Tibial artery (tissue), 4 donors: ENCODE data around the gene CDADC1.
"Not testable (repeated sequence)": the region's sequence is repeated elsewhere in the genome, so short reads cannot be mapped to it uniquely, and the experiment has no call there.

Experiments
- DNase-seq, 2 donors: peaks; one replicate each; pipeline ENCODE4 v3.0.0-alpha.2; 2019
- H3K27ac ChIP-seq, 2 donors: fragments of 200-600 bp; sonication (generic) in 1 of 2; 1 replicate in 1 of 2; 2 replicates in 1 of 2; pipeline ENCODE4 v1.5.1; 2018 to 2019; ENCODE audit warnings: mild to moderate bottlenecking in 1 of 2
- H3K27me3 ChIP-seq, 2 donors: fragments of 200-600 bp; sonication (generic) in 1 of 2; one replicate each; pipeline versions ENCODE4 v1.5.1 to v1.6.0; 2016 to 2019
- H3K36me3 ChIP-seq, 3 donors: fragments of 200-600 bp; sonication (generic) in 2 of 3; one replicate each; pipeline ENCODE4 v1.5.1; 2016 to 2019; ENCODE audit warnings: mild to moderate bottlenecking in 2 of 3
- H3K4me1 ChIP-seq, 4 donors: fragments of 200-600 bp; sonication (generic) in 2 of 4; 1 replicate in 3 of 4; 2 replicates in 1 of 4; pipeline ENCODE4 v1.5.1; 2016 to 2019
- H3K4me3 ChIP-seq, 2 donors: fragments of 200-600 bp; sonication (generic) in 1 of 2; 1 replicate in 1 of 2; 2 replicates in 1 of 2; pipeline ENCODE4 v1.5.1; 2018 to 2019; ENCODE audit warnings: mild to moderate bottlenecking in 2 of 2
- H3K9me3 ChIP-seq, 3 donors: fragments of 200-600 bp; sonication (generic) in 1 of 3; one replicate each; pipeline ENCODE4 v1.5.1; 2016 to 2019
- intact Hi-C: fragments of 100-400 bp; cut with DNase I; formaldehyde crosslinking; loops from one replicate; pipeline ENCODE4 v1.15.0; 2023; ENCODE audit warnings: low total_unique reads
- TF ChIP-seq, protein P1 (sequence below), 2 experiments: fragments of 200-600 bp in 1 of 2; fragments of 450-650 bp in 1 of 2; IDR thresholded peaks; one replicate each; pipeline ENCODE4 v1.5.1; 2017 to 2019; ENCODE audit warnings: antibody characterized with exemption in 2 of 2, mild to moderate bottlenecking in 1 of 2, moderate library complexity in 1 of 2

The CDADC1 gene

DNA sequence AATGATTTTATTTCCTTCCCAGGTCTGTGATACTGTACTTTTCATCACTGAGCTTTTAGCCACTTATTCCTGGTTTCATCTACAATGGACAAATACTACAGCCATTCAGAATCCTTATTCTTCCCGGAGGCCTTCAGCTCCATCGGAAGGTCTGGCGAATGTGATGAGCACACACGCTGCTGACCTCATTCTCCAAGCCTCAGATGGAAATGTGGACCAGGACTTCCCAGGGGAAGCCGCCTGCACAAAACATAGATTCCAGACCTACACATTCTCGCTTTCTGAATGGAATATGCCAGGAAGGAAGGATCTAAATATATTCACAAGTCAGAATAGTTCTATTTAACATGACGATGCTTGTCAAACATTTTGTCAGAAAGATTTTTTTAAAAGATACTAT lies 75.6 kb downstream of the CDADC1 start:
- no peaks in the 10 kb centered on the region for H3K9me3 ChIP-seq
- H3K27ac ChIP-seq: no peak overlapping the region
- TF ChIP-seq, protein P1, sequence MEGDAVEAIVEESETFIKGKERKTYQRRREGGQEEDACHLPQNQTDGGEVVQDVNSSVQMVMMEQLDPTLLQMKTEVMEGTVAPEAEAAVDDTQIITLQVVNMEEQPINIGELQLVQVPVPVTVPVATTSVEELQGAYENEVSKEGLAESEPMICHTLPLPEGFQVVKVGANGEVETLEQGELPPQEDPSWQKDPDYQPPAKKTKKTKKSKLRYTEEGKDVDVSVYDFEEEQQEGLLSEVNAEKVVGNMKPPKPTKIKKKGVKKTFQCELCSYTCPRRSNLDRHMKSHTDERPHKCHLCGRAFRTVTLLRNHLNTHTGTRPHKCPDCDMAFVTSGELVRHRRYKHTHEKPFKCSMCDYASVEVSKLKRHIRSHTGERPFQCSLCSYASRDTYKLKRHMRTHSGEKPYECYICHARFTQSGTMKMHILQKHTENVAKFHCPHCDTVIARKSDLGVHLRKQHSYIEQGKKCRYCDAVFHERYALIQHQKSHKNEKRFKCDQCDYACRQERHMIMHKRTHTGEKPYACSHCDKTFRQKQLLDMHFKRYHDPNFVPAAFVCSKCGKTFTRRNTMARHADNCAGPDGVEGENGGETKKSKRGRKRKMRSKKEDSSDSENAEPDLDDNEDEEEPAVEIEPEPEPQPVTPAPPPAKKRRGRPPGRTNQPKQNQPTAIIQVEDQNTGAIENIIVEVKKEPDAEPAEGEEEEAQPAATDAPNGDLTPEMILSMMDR (IDR thresholded peaks at IDR 0.05): no peak
- H3K4me1 ChIP-seq: peaks cover 0 to 41% (median 14%) of the 10 kb centered on the region in 4 donors
- peaks cover 0 to 24% (median 0%) of the 10 kb centered on the region in 3 donors for H3K36me3 ChIP-seq
- no peak for DNase-seq
- H3K4me3 ChIP-seq: no peak overlapping the region
- intact Hi-C loops: no loop called here
- no peaks in the 10 kb centered on the region for H3K27me3 ChIP-seq

DNA sequence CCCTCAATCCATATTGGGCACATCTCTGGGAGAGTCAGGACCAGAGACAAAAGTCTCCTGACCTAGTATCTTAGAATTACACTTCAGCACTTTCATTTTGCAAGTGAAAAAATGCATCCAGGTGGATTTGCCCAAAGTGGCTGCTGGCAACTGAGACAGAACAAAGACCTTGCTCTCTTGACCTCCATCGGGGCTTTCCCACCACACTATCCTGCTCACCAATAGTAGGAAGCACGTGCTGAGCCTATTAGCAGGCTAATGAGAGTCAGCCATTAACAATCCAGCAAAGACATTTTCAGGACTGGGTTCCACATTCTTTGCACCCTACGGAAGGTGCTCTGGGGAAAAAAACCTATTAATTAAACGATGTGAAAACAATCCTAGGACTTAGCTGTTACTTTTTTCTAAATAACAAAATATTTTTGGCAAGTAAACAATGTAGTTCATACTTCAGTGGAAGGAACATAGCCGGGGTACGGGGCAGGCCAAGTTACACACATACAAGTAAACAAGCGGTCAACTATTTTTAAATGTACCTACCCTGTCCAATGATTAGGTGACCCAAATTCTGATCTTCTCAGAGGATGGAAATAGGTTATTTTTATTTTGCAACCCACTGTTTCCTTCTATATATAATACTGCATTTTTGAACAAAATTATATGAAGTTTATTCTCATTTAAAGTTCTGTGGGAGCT lies 78.6 kb downstream of the CDADC1 start:
- Histone ChIP-seq H3K27me3 (no peaks in the 10 kb centered on the region), H3K9me3 (no peaks in the 10 kb centered on the region), H3K36me3 (peaks cover 0 to 25% (median 5%) of the 10 kb centered on the region in 3 donors), H3K4me3 (peak overlapping the region in 1 of 2 donors; percentile 9), H3K4me1 (peaks cover 0 to 33% (median 6%) of the 10 kb centered on the region in 4 donors), H3K27ac (peak overlapping the region; percentile 71 to 78)
- DNase-seq: no peak
- TF ChIP-seq, protein P1 (IDR thresholded peaks at IDR 0.05): no peak
- intact Hi-C loops: no loop called here

DNA sequence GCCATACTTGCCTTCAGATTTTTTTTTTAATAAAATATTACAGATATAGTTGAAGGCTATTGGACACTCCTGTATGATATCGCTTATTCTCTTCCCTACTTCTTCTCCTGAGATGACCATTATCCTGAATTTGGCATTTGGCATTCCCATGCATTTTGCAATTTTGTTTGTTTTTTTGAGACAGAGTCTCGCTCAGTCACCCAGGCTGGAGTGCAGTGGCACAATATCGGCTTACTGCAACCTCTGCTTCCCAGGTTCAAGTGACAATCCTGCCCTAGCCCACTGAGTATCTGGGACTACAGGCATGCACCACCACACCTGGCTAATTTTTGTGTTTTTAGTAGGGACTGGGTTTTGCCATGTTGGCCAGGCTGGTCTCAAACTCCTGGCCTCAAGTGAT lies 79.4 kb downstream of the CDADC1 start:
- intact Hi-C loops, DNase-seq, H3K27me3 ChIP-seq, H3K4me3 ChIP-seq, H3K9me3 ChIP-seq: not testable (repeated sequence)
- H3K36me3 ChIP-seq: peaks cover 5 to 30% (median 5%) of the 10 kb centered on the region in 3 donors
- peak overlapping the region in 1 of 2 donors; percentile 78 for H3K27ac ChIP-seq
- peaks cover 0 to 33% (median 6%) of the 10 kb centered on the region in 4 donors for H3K4me1 ChIP-seq

DNA sequence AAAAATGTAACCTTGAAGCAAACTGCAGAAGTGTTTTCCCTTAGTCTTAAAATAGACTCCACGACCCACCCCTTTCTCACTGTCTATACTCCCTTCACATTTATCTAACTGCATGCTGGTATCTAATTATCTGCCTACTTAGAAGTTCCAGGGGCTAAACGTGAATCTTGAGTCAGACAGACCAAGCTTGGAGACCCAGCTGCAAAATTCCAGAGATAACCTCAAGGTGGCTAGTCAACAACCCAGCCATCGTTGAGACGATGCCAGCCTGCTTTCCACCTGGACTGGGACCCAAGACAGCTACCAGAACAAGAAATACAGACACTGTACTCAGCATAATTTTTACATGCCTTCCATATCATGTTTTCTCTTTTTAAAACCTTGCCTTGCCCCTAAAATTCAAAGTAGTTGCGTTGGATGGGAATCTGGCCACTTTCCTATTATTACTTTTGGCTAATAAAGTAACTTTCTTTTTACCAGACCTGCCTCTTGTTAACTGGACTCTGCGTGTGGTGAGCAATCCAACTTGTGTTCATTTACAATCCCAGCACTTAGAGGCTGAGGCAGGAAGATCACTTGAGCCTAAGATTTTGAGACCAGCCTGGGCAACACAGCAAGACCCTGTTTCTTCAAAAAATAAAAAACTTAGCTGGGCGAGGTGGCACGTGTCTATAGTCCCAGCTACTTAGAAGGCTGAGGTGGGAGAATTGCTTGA lies 82.3 kb downstream of the CDADC1 start:
- no peaks in the 10 kb centered on the region for H3K9me3 ChIP-seq
- intact Hi-C loops: no loop called here
- TF ChIP-seq, protein P1 (IDR thresholded peaks at IDR 0.05): no peak
- H3K4me3 ChIP-seq: no peak overlapping the region
- peak overlapping the region in 1 of 2 donors; percentile 44 for H3K27ac ChIP-seq
- no peak for DNase-seq
- H3K4me1 ChIP-seq: peaks cover 0 to 33% (median 6%) of the 10 kb centered on the region in 4 donors
- peaks cover 5 to 18% (median 5%) of the 10 kb centered on the region in 3 donors for H3K36me3 ChIP-seq
- no peaks in the 10 kb centered on the region for H3K27me3 ChIP-seq

DNA sequence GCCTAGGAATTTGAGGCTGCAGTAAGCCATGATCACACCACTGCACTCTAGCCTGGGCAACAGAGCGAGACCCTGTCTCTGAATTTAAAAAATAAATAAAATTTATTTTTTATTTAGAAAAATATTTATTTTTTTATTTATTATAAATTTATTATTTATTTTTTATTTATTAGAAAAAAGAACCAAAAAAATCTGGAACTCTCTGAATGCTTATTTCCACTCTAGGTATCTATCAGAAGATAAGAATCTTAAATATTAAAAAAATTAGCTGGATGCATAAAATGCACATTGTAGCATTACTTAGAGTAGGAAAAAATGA lies 82.8 kb downstream of the CDADC1 start:
- no peak overlapping the region for H3K4me3 ChIP-seq
- H3K36me3 ChIP-seq: peaks cover 5 to 18% (median 5%) of the 10 kb centered on the region in 3 donors
- no peaks in the 10 kb centered on the region for H3K9me3 ChIP-seq
- H3K27me3 ChIP-seq: no peaks in the 10 kb centered on the region
- peak overlapping the region in 1 of 2 donors; percentile 44 for H3K27ac ChIP-seq
- peaks cover 0 to 29% (median 6%) of the 10 kb centered on the region in 4 donors for H3K4me1 ChIP-seq
- intact Hi-C loops: no loop called here
- TF ChIP-seq, protein P1 (IDR thresholded peaks at IDR 0.05): no peak
- DNase-seq: no peak

DNA sequence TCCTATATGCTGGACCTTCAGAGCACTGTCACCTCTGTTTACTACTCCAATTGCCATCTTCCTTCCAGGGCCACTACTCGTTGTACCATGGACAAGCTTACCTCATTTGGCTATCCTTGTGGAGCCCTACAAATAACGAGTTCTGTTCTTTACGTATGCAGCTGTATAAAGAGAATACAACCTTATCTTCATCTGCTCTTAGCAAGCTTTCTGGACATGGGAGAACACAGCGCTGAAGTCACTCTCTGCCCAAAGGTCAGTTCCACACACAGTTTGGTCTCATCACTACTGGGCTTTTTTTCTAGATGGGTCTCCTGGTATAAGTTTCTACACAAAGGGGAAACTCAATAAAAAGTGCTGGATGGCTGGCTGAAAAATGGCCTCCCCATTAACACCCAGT lies 88.9 kb downstream of the CDADC1 start:
- no peaks in the 10 kb centered on the region for H3K9me3 ChIP-seq
- no peak overlapping the region for H3K4me3 ChIP-seq
- no peaks in the 10 kb centered on the region for H3K27me3 ChIP-seq
- H3K36me3 ChIP-seq: peaks cover 9 to 31% (median 13%) of the 10 kb centered on the region in 3 donors
- intact Hi-C loops: no loop called here
- no peak for DNase-seq
- no peaks in the 10 kb centered on the region for H3K4me1 ChIP-seq
- no peak overlapping the region for H3K27ac ChIP-seq
- TF ChIP-seq, protein P1 (IDR thresholded peaks at IDR 0.05): no peak
